HG03469 (cell line): ENCODE data around the gene BACH1.

Experiments used
- ATAC-seq: cut with Tn5 transposase; IDR thresholded peaks from one replicate; pipeline ENCODE4 v1.9.1; 2021; ENCODE audit warnings: mild to moderate bottlenecking, moderate library complexity, moderate number of reproducible peaks; ENCODE audit not compliant: unreplicated experiment

BACH1 gene

GRCh38 chr21:29374481-29374880 is 75.8 kb downstream of the BACH1 start:
- ATAC-seq: no peak

- peak; percentile 55 for ATAC-seq
Observed at GRCh38 chr21:29376556-29376955, 77.8 kb downstream of the BACH1 start.

- ATAC-seq: no peak
Observed at GRCh38 chr21:29377266-29377665, 78.5 kb downstream of the BACH1 start.

- no peak for ATAC-seq
Observed at GRCh38 chr21:29378832-29379231, 80.1 kb downstream of the BACH1 start.

- ATAC-seq: no peak
Observed at GRCh38 chr21:29379517-29380054, 80.9 kb downstream of the BACH1 start.

GRCh38 chr21:29382030-29382654 is 83.4 kb downstream of the BACH1 start:
- no peak for ATAC-seq

GRCh38 chr21:29384683-29385359 is 86.1 kb downstream of the BACH1 start:
- no peak for ATAC-seq

GRCh38 chr21:29385934-29386520 is 87.3 kb downstream of the BACH1 start:
- no peak for ATAC-seq

GRCh38 chr21:29386803-29387202 is 88.1 kb downstream of the BACH1 start:
- ATAC-seq: no peak

GRCh38 chr21:29387598-29387997 is 88.9 kb downstream of the BACH1 start:
- no peak for ATAC-seq

- ATAC-seq: no peak
Observed at GRCh38 chr21:29389136-29389535, 90.4 kb downstream of the BACH1 start.

- no peak for ATAC-seq
Observed at GRCh38 chr21:29390778-29391177, 92.1 kb downstream of the BACH1 start.

GRCh38 chr21:29394051-29394450 is 95.3 kb downstream of the BACH1 start:
- ATAC-seq: no peak
